ENCODE data around the gene DGUOK. TPM values are rescaled to one million over a fixed set of nuclear protein-coding genes. Genes with fewer than 3 reads are reported as not detected.
"Not testable (repeated sequence)": the region's sequence is repeated elsewhere in the genome, so short reads cannot be mapped to it uniquely, and the experiment has no call there.

DGUOK gene
- total RNA-seq, 1 experiment from 2014 or later, result 70.7 TPM

DNA sequence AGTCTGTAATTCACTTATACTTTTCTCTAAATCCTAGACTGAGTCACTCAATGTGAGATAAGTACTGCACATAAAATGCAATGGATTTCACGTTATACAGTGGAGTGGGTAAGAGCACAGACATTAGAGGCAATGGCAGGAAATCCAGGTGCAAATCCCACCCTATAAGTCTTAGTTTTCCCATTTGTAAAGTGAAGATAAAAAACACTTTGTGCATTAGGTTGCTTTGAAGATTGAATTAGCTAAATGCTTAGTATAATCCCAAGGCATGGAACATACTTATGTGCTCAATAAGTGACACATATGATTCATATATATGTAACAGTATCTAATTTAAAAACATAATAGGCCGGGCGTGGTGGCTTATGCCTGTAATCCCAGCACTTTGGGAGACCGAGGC, 23.4 kb upstream of the DGUOK start:
- no peak overlapping the region for H3K4me3 Mint-ChIP-seq (ENCODE audit: unreplicated experiment)
- ChIA-PET POLR2A (no interaction called here), CTCF (no interaction called here)
- no peaks in the 10 kb centered on the region for H3K27me3 Mint-ChIP-seq (ENCODE audit: insufficient read depth, unreplicated experiment)
- no peaks in the 10 kb centered on the region for H3K36me3 Mint-ChIP-seq (ENCODE audit: insufficient read depth, unreplicated experiment)
- no peak for DNase-seq
- no peak overlapping the region for H3K27ac Mint-ChIP-seq (ENCODE audit: unreplicated experiment)
- no peaks in the 10 kb centered on the region for H3K9me3 Mint-ChIP-seq (ENCODE audit: unreplicated experiment)
- no peaks in the 10 kb centered on the region for H3K36me3 ChIP-seq (ENCODE audit: control insufficient read depth, insufficient read depth, low read length)
- H3K9me3 ChIP-seq, result no peaks in the 10 kb centered on the region
- BruUV-seq (replicated peaks), result no TSS peak
- intact Hi-C loops (cut with micrococcal nuclease; ENCODE audit: unreplicated experiment), result no loop called here
- no peaks in the 10 kb centered on the region for H3K4me1 ChIP-seq
- no peak for TF ChIP-seq CTCF (IDR thresholded peaks at IDR 0.05; ENCODE audit: insufficient read depth in 1 of 2, low read depth in 1 of 2, low read length in 1 of 2, severe bottlenecking in 1 of 2, unreplicated experiment in 1 of 2)
- H3K4me3 ChIP-seq (ENCODE audit: low read depth, low read length), result no peak overlapping the region
- H3K4me1 Mint-ChIP-seq (ENCODE audit: low read depth, unreplicated experiment), result no peaks in the 10 kb centered on the region
- no peaks in the 10 kb centered on the region for H3K27me3 ChIP-seq (replicated peaks; ENCODE audit: control insufficient read depth, insufficient read depth, low read length)

- H3K4me1 ChIP-seq; H3K27ac Mint-ChIP-seq (ENCODE audit: unreplicated experiment); H3K36me3 ChIP-seq (ENCODE audit: control insufficient read depth, insufficient read depth, low read length); H3K4me3 Mint-ChIP-seq (ENCODE audit: unreplicated experiment); H3K9me3 Mint-ChIP-seq (ENCODE audit: unreplicated experiment); BruUV-seq (replicated peaks); H3K27me3 Mint-ChIP-seq (ENCODE audit: insufficient read depth, unreplicated experiment); H3K27me3 ChIP-seq (replicated peaks; ENCODE audit: control insufficient read depth, insufficient read depth, low read length); DNase-seq; H3K36me3 Mint-ChIP-seq (ENCODE audit: insufficient read depth, unreplicated experiment); H3K4me1 Mint-ChIP-seq (ENCODE audit: low read depth, unreplicated experiment); POLR2A ChIA-PET; H3K9me3 ChIP-seq; intact Hi-C loops (cut with micrococcal nuclease; ENCODE audit: unreplicated experiment); H3K4me3 ChIP-seq (ENCODE audit: low read depth, low read length): not testable (repeated sequence)
- CTCF ChIA-PET, result interaction anchor here (1.0 kb wide), 1 partner anchor 275 kb away, joined by 3 read pairs; the partner anchor contains the start of gene MOB1A
These were observed 22.6 kb upstream of the DGUOK start for GRCh38 chr2:73903949-73904613.

GRCh38 chr2:73904952-73905351, 21.7 kb upstream of the DGUOK start:
- DNase-seq, result no peak
- H3K4me3 Mint-ChIP-seq (ENCODE audit: unreplicated experiment), result no peak overlapping the region
- Histone ChIP-seq H3K9me3 (no peaks in the 10 kb centered on the region), H3K27me3 (replicated peaks; ENCODE audit: control insufficient read depth, insufficient read depth, low read length) (no peaks in the 10 kb centered on the region), H3K36me3 (ENCODE audit: control insufficient read depth, insufficient read depth, low read length) (no peaks in the 10 kb centered on the region), H3K4me1 (no peaks in the 10 kb centered on the region), H3K4me3 (ENCODE audit: low read depth, low read length) (no peak overlapping the region)
- no peaks in the 10 kb centered on the region for H3K4me1 Mint-ChIP-seq (ENCODE audit: low read depth, unreplicated experiment)
- H3K27ac Mint-ChIP-seq (ENCODE audit: unreplicated experiment), result no peak overlapping the region
- no TSS peak for BruUV-seq (replicated peaks)
- H3K27me3 Mint-ChIP-seq (ENCODE audit: insufficient read depth, unreplicated experiment), result no peaks in the 10 kb centered on the region
- no peaks in the 10 kb centered on the region for H3K9me3 Mint-ChIP-seq (ENCODE audit: unreplicated experiment)
- ChIA-PET POLR2A (no interaction called here), CTCF (interaction anchor here (1.0 kb wide), 1 partner anchor 274 kb away, joined by 3 read pairs; the partner anchor contains the start of gene MOB1A)
- intact Hi-C loops (cut with micrococcal nuclease; ENCODE audit: unreplicated experiment), result no loop called here
- no peak for TF ChIP-seq CTCF (IDR thresholded peaks at IDR 0.05; ENCODE audit: insufficient read depth in 1 of 2, low read depth in 1 of 2, low read length in 1 of 2, severe bottlenecking in 1 of 2, unreplicated experiment in 1 of 2)
- H3K36me3 Mint-ChIP-seq (ENCODE audit: insufficient read depth, unreplicated experiment), result no peaks in the 10 kb centered on the region
